H1 (cell line): ENCODE data around the gene GPR176. TPM values are rescaled to one million over a fixed set of nuclear protein-coding genes. Genes with fewer than 3 reads are reported as not detected.

Experiments used
- CTCF ChIA-PET: fragments of 300-600 bp; sonication (Branson Sonifier 250); formaldehyde crosslinking; loops from one replicate; lab custom pipeline; 2021; ENCODE audit not compliant: partially characterized antibody; lab: Charles Lee
- POLR2A ChIA-PET: fragments of 300-600 bp; sonication (Branson Sonifier 250); formaldehyde crosslinking; loops from one replicate; lab custom pipeline; 2021; ENCODE audit warnings: inconsistent platforms; ENCODE audit not compliant: partially characterized antibody; lab: Charles Lee
- DNase-seq, 2 experiments: peaks; one replicate each; pipeline versions ENCODE4 v3.0.0 to v3.0.0-alpha.2; 2010 to 2022; ENCODE audit warnings: low spot score in 2 of 2, low read depth in 1 of 2, mixed read lengths in 1 of 2
- FAIRE-seq: peaks from 2 replicates; lab custom pipeline; 2011; peaks lifted over from hg19 to GRCh38; lab: Jason Lieb, UNC
- H2AFZ ChIP-seq: 2 replicates; pipeline ENCODE4 v1.8.1; 2012; ENCODE audit warnings: low read length, inconsistent platforms
- H2AK5ac ChIP-seq: 2 replicates; pipeline ENCODE4 v1.6.1; 2013; ENCODE audit warnings: low read depth, low read length
- H2BK120ac ChIP-seq: replicated peaks from 2 replicates; pipeline ENCODE3; 2013; ENCODE audit warnings: low read depth, low read length, inconsistent platforms
- H2BK12ac ChIP-seq: 2 replicates; pipeline ENCODE4 v1.6.1; 2013; ENCODE audit warnings: low read depth, low read length
- H2BK15ac ChIP-seq: 2 replicates; pipeline ENCODE4 v1.6.1; 2013; ENCODE audit warnings: low read length
- H2BK20ac ChIP-seq: 2 replicates; pipeline ENCODE4 v1.6.1; 2013; ENCODE audit warnings: low read length
- H2BK5ac ChIP-seq: 2 replicates; pipeline ENCODE4 v1.6.1; 2013; ENCODE audit warnings: low read depth, low read length
- H3K14ac ChIP-seq: 2 replicates; pipeline ENCODE4 v1.6.1; 2013; ENCODE audit warnings: inconsistent platforms; ENCODE audit not compliant: insufficient read length
- H3K18ac ChIP-seq: 2 replicates; pipeline ENCODE4 v1.6.1; 2013; ENCODE audit warnings: low read length; ENCODE audit errors: extremely low read depth
- H3K23ac ChIP-seq: 2 replicates; pipeline ENCODE4 v1.6.1; 2013; ENCODE audit warnings: inconsistent platforms; ENCODE audit not compliant: insufficient read length
- H3K23me2 ChIP-seq: 2 replicates; pipeline ENCODE4 v1.6.1; 2013; ENCODE audit warnings: low read depth, low read length
- H3K27ac ChIP-seq: 2 replicates; pipeline ENCODE4 v1.6.1; 2011; ENCODE audit warnings: low read depth, low read length, inconsistent platforms
- H3K27me3 ChIP-seq, 4 experiments: replicated peaks in 1 of 4; 1 replicate in 1 of 4; 2 replicates in 3 of 4; pipeline versions ENCODE4 v1.6.1 to v1.8.1; 2011 to 2013; ENCODE audit warnings: low read length in 3 of 4, mild to moderate bottlenecking in 3 of 4, inconsistent platforms in 2 of 4, mixed read lengths in 2 of 4, moderate library complexity in 1 of 4; ENCODE audit not compliant: control insufficient read depth in 3 of 4, insufficient read depth in 3 of 4; ENCODE audit errors: extremely low read depth in 1 of 4
- H3K36me3 ChIP-seq, 4 experiments: 2 replicates each; pipeline versions ENCODE4 v1.6.1 to v1.8.1; 2011 to 2013; ENCODE audit warnings: mild to moderate bottlenecking in 4 of 4, low read length in 3 of 4, moderate library complexity in 2 of 4, control low read depth in 1 of 4, inconsistent platforms in 1 of 4; ENCODE audit not compliant: insufficient read depth in 4 of 4, control insufficient read depth in 2 of 4
- H3K4ac ChIP-seq: replicated peaks from 2 replicates; pipeline ENCODE3; 2013; ENCODE audit warnings: low read length, low read depth, mixed read lengths, inconsistent platforms; ENCODE audit not compliant: insufficient read length
- H3K4me1 ChIP-seq, 4 experiments: replicated peaks in 1 of 4; 1 replicate in 1 of 4; 2 replicates in 3 of 4; pipeline versions ENCODE4 v1.6.1 to v1.8.1; 2011 to 2013; ENCODE audit warnings: low read length in 3 of 4, inconsistent platforms in 2 of 4, mixed read lengths in 1 of 4; ENCODE audit not compliant: insufficient read depth in 4 of 4, control insufficient read depth in 3 of 4
- H3K4me2 ChIP-seq, 2 experiments: 2 replicates each; pipeline versions ENCODE4 v1.6.1 to v1.8.1; 2011 to 2013; ENCODE audit warnings: low read depth in 2 of 2, low read length in 2 of 2, control low read depth in 1 of 2, inconsistent platforms in 1 of 2, mild to moderate bottlenecking in 1 of 2; ENCODE audit not compliant: insufficient read depth in 1 of 2
- H3K4me3 ChIP-seq, 4 experiments: fragments of 200-600, 300-600 bp in 1 of 4; sonication (generic), shearing (Covaris generic), sonication (Bioruptor Twin) in 1 of 4; 2 replicates each; pipeline versions ENCODE4 v1.5.1 to v1.8.1; 2011 to 2016; ENCODE audit warnings: low read length in 4 of 4, low read depth in 3 of 4, control low read depth in 2 of 4, inconsistent platforms in 2 of 4, mild to moderate bottlenecking in 2 of 4, mixed read lengths in 1 of 4, moderate library complexity in 1 of 4; ENCODE audit not compliant: insufficient read depth in 2 of 4; ENCODE audit errors: extremely low read depth in 1 of 4
- H3K56ac ChIP-seq: replicated peaks from 2 replicates; pipeline ENCODE3; 2013; ENCODE audit warnings: low read depth, mild to moderate bottlenecking, mixed read lengths, low read length, inconsistent platforms; ENCODE audit not compliant: insufficient read length
- H3K79me1 ChIP-seq: 2 replicates; pipeline ENCODE4 v1.6.1; 2013; ENCODE audit warnings: low read depth, low read length, control low read depth
- H3K79me2 ChIP-seq, 2 experiments: 2 replicates each; pipeline versions ENCODE4 v1.6.1 to v1.8.1; 2012 to 2013; ENCODE audit warnings: low read length in 2 of 2, mild to moderate bottlenecking in 2 of 2, inconsistent platforms in 1 of 2; ENCODE audit not compliant: insufficient read depth in 2 of 2, control insufficient read depth in 1 of 2
- H3K9ac ChIP-seq, 4 experiments: replicated peaks in 1 of 4; 1 replicate in 1 of 4; 2 replicates in 3 of 4; pipeline versions ENCODE4 v1.6.1 to v1.8.1; 2011 to 2013; ENCODE audit warnings: low read depth in 3 of 4, low read length in 3 of 4, control low read depth in 2 of 4, mild to moderate bottlenecking in 2 of 4, moderate library complexity in 2 of 4, inconsistent platforms in 1 of 4; ENCODE audit errors: extremely low read depth in 1 of 4
- H3K9me3 ChIP-seq, 2 experiments: 2 replicates each; pipeline versions ENCODE4 v1.6.1 to v1.8.1; 2012 to 2013; ENCODE audit warnings: mild to moderate bottlenecking in 2 of 2, moderate library complexity in 2 of 2, control low read depth in 1 of 2, inconsistent platforms in 1 of 2, low read depth in 1 of 2, low read length in 1 of 2, mixed read lengths in 1 of 2; ENCODE audit not compliant: insufficient read depth in 2 of 2
- H4K20me1 ChIP-seq, 2 experiments: replicated peaks in 1 of 2; 2 replicates each; pipeline versions ENCODE3 to v1.8.1; 2011 to 2013; ENCODE audit warnings: inconsistent platforms in 2 of 2, low read length in 2 of 2, mild to moderate bottlenecking in 1 of 2; ENCODE audit not compliant: insufficient read depth in 2 of 2, control insufficient read depth in 1 of 2
- H4K5ac ChIP-seq: 2 replicates; pipeline ENCODE4 v1.6.1; 2013; ENCODE audit warnings: low read length, low read depth, mixed read lengths, inconsistent platforms; ENCODE audit not compliant: insufficient read length
- H4K8ac ChIP-seq: 2 replicates; pipeline ENCODE4 v1.8.0; 2013; ENCODE audit warnings: mild to moderate bottlenecking, moderate library complexity, low read length, inconsistent platforms; ENCODE audit not compliant: insufficient read depth; ENCODE audit errors: extremely low read depth
- H4K91ac ChIP-seq: replicated peaks from 2 replicates; pipeline ENCODE3; 2013; ENCODE audit warnings: low read length, mixed read lengths, inconsistent platforms; ENCODE audit not compliant: insufficient read length
- BACH1 ChIP-seq: IDR thresholded peaks from 2 replicates; pipeline ENCODE4 v1.6.1; 2012; ENCODE audit warnings: low read length, improper control_type of control experiment
- GABPA ChIP-seq: IDR thresholded peaks from 2 replicates; pipeline ENCODE4 v1.6.1; 2011; ENCODE audit warnings: mild to moderate bottlenecking, low read length, moderate library complexity, borderline replicate concordance; ENCODE audit not compliant: insufficient read depth
- GTF2F1 ChIP-seq: IDR thresholded peaks from 2 replicates; pipeline ENCODE4 v1.6.1; 2012; ENCODE audit warnings: low read depth, low read length, improper control_type of control experiment, borderline replicate concordance
- JUND ChIP-seq: IDR thresholded peaks from 2 replicates; pipeline ENCODE4 v1.6.1; 2011; ENCODE audit warnings: mild to moderate bottlenecking, improper control_type of control experiment, low read length
- KDM5A ChIP-seq: fragments of 200-600 bp; IDR thresholded peaks from 2 replicates; pipeline ENCODE4 v1.7.1; 2012; ENCODE audit warnings: mild to moderate bottlenecking, low read length, inconsistent platforms, mixed read lengths
- POLR2A ChIP-seq, 2 experiments: IDR thresholded peaks; 1 replicate in 1 of 2; 2 replicates in 1 of 2; pipeline ENCODE4 v1.6.1; 2011; ENCODE audit warnings: low read depth in 2 of 2, low read length in 2 of 2, mild to moderate bottlenecking in 2 of 2; ENCODE audit errors: control extremely low read depth in 1 of 2
- POLR2AphosphoS5 ChIP-seq: IDR thresholded peaks from 2 replicates; pipeline ENCODE4 v1.6.1; 2011; ENCODE audit warnings: low read depth, low read length
- SAP30 ChIP-seq: fragments of 300-600 bp; sonication (generic); IDR thresholded peaks from 2 replicates; pipeline ENCODE4 v1.7.1; 2012; ENCODE audit warnings: low read length, moderate library complexity, mild to moderate bottlenecking, inconsistent platforms; ENCODE audit not compliant: insufficient read depth, insufficient replicate concordance
- SUZ12 ChIP-seq: fragments of 200-600 bp; sonication (generic); IDR thresholded peaks from 2 replicates; pipeline ENCODE4 v1.6.1; 2012; ENCODE audit warnings: mild to moderate bottlenecking, inconsistent platforms, low read length, moderate library complexity, mixed read lengths
- YY1 ChIP-seq: IDR thresholded peaks from 2 replicates; pipeline ENCODE4 v1.6.1; 2011; ENCODE audit warnings: low read depth, mild to moderate bottlenecking, low read length
- WGBS, 2 experiments: shearing (Covaris generic) in 1 of 2; methylation state at CpG; one replicate each; pipeline versions ENCODE4 v1.1.6 to v1.1.7; 2013 to 2015; ENCODE audit warnings: low lambda C conversion rate in 2 of 2, mixed read lengths in 2 of 2, inconsistent platforms in 1 of 2, low coverage in 1 of 2, missing lambda C conversion rate in 1 of 2; ENCODE audit not compliant: insufficient replicate concordance in 2 of 2, insufficient coverage in 1 of 2, insufficient read length in 1 of 2; ENCODE audit errors: extremely low coverage in 1 of 2, missing lambda C conversion rate in 1 of 2; 5-methylcytosine and 5-hydroxymethylcytosine counted together
- polyA plus RNA-seq, 7 experiments: library from polyadenylated mRNA; depleted of rRNA in 3 of 7; stranded (reverse) in 5 of 7; unstranded in 2 of 7; fragments of >200 nt in 5 of 7; fragments of 200-250 nt in 2 of 7; gene quantifications; 1 replicate in 5 of 7; 2 replicates in 1 of 7; 4 replicates in 1 of 7; pipeline versions ENCODE4 v1.2.1 to v1.2.3, GENCODE V29; 2011 to 2013; ENCODE audit warnings: missing spikeins in 2 of 7, mixed read lengths in 2 of 7
- total RNA-seq: library from RNA; stranded (reverse); fragmentation: NEBNext Ultra II Directional; extraction: Animal tissue kit (Norgen Biotek cat#: 25700); gene quantifications from 2 replicates; pipeline ENCODE4 v1.2.1, GENCODE V29; 2021

The GPR176 gene
- total and polyA plus RNA-seq, 2 of the 8 experiments (the other 6 are each of a cell fraction or from before 2014, with no cell fraction given), result 190 to 281 TPM

DNA sequence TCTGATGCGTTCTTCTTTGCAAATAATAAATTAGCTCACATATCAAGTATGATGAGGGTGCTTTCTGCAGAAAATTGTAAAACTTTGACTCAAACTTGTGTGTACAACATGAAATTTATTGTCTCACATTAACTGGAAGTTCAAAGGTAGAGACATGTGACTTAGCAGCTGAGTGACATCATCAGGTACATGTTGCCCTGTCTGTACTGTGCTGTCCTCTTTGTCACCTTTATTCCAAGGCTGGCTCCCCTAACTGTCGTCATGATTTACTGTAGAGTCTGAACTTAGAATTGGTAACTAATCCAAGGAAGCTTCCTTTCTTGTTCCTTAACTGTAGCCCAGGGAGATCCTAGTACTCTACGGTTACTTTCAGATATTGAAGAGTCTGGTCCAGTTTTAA is 125.1 kb downstream of the GPR176 start:
- Histone ChIP-seq H4K91ac (no peak overlapping the region), H3K4me1 (no peaks in the 10 kb centered on the region; a peak in 1 of 7 replicates), H3K79me1 (no peaks in the 10 kb centered on the region; the same call in 1 of the 2 replicates), H3K9ac (no peak overlapping the region), H3K23me2 (no peaks in the 10 kb centered on the region; the same call in 1 of the 2 replicates), H2BK12ac (no peak overlapping the region), H3K4me3 (no peak overlapping the region), H3K14ac (no peak overlapping the region), H2BK120ac (no peak overlapping the region), H3K4me2 (no peak overlapping the region), H3K27me3 (no peaks in the 10 kb centered on the region), H4K5ac (no peak overlapping the region), H4K8ac (no peak overlapping the region), H3K18ac (no peak overlapping the region), H2BK5ac (no peak overlapping the region), H2AK5ac (no peak overlapping the region), H3K23ac (no peak overlapping the region), H3K79me2 (no peaks in the 10 kb centered on the region), H2BK15ac (no peak overlapping the region), H2AFZ (no peak overlapping the region), H3K56ac (no peak overlapping the region), H3K36me3 (peaks cover 0 to 10% (median 3%) of the 10 kb centered on the region in 4 experiments; a peak in 5 of 8 replicates), H3K4ac (no peak overlapping the region), H4K20me1 (peaks cover 0 to 3% of the 10 kb centered on the region in 2 experiments), H3K27ac (no peak overlapping the region), H3K9me3 (no peaks in the 10 kb centered on the region), H2BK20ac (no peak overlapping the region)
- no peak for TF ChIP-seq YY1
- no peak for TF ChIP-seq GTF2F1
- TF ChIP-seq GABPA, result no peak
- no peak for TF ChIP-seq JUND
- TF ChIP-seq BACH1, result no peak
- no peak for TF ChIP-seq SUZ12
- TF ChIP-seq POLR2A (IDR thresholded peaks at IDR 0.05; ENCODE audit: control extremely low read depth in 1 of 2, low read depth in 2 of 2, low read length in 2 of 2), result peak in 1 of 2 experiments; percentile 21; a peak in 1 of 3 replicates
- no peak for TF ChIP-seq KDM5A
- peak; percentile 50; the same call in 1 of the 2 replicates for TF ChIP-seq POLR2AphosphoS5
- TF ChIP-seq SAP30, result no peak
- 92% methylated on average over 3 of the region's 3 CpGs; no CpG with 5 or more reads in 1 of the 2 experiments for WGBS, 2 experiments
- POLR2A ChIA-PET, result interaction anchor here (0.6 to 1.8 kb wide), 6 partner anchors 12 to 154 kb away, joined by 3 to 8 read pairs (median 3); partner anchors contain the start of gene FSIP1
- FAIRE-seq, result peak; percentile 13
- CTCF ChIA-PET, result interaction anchor here (0.9 to 1.2 kb wide), 4 partner anchors 12 to 146 kb away, joined by 3 to 4 read pairs (median 3); partner anchors contain the start of gene FSIP1
- DNase-seq, result no peak
